ENCODE measurements around the gene MYO5B.

Gene MYO5B

GRCh38 chr18:50151926-50152325, 43.0 kb downstream of the MYO5B start:
- DNase-seq (ENCODE audit: low spot score) = peak; percentile 30

- DNase-seq (ENCODE audit: low spot score) = no peak
Measured at GRCh38 chr18:50144540-50144939, 50.4 kb downstream of the MYO5B start.

GRCh38 chr18:50143886-50144285, 51.1 kb downstream of the MYO5B start:
- peak; percentile 81 for DNase-seq (ENCODE audit: low spot score)

- peak; percentile 62 for DNase-seq (ENCODE audit: low spot score)
Measured at GRCh38 chr18:50143294-50143693, 51.7 kb downstream of the MYO5B start.

- DNase-seq (ENCODE audit: low spot score) = peak; percentile 93
Measured at GRCh38 chr18:50142441-50143120, 52.4 kb downstream of the MYO5B start.

GRCh38 chr18:50138181-50139064, 56.5 kb downstream of the MYO5B start:
- DNase-seq (ENCODE audit: low spot score) = peak; percentile 56

GRCh38 chr18:50135903-50136302, 59.0 kb downstream of the MYO5B start:
- no peak for DNase-seq (ENCODE audit: low spot score)

GRCh38 chr18:50133526-50133925, 61.4 kb downstream of the MYO5B start:
- DNase-seq (ENCODE audit: low spot score) = no peak

- peak; percentile 59 for DNase-seq (ENCODE audit: low spot score)
Measured at GRCh38 chr18:50131591-50131990, 63.4 kb downstream of the MYO5B start.

GRCh38 chr18:50128506-50129271, 66.3 kb downstream of the MYO5B start:
- peak; percentile 57 for DNase-seq (ENCODE audit: low spot score)

GRCh38 chr18:50127516-50128210, 67.3 kb downstream of the MYO5B start:
- peak; percentile 63 for DNase-seq (ENCODE audit: low spot score)

GRCh38 chr18:50126471-50126870, 68.5 kb downstream of the MYO5B start:
- peak; percentile 81 for DNase-seq (ENCODE audit: low spot score)

- peak; percentile 48 for DNase-seq (ENCODE audit: low spot score)
Measured at GRCh38 chr18:50125456-50125855, 69.5 kb downstream of the MYO5B start.

- DNase-seq (ENCODE audit: low spot score) = peak; percentile 87
Measured at GRCh38 chr18:50119296-50119695, 75.7 kb downstream of the MYO5B start.

- DNase-seq (ENCODE audit: low spot score) = peak; percentile 33
Measured at GRCh38 chr18:50117863-50118262, 77.1 kb downstream of the MYO5B start.

- DNase-seq (ENCODE audit: low spot score) = no peak
Measured at GRCh38 chr18:50115095-50115494, 79.9 kb downstream of the MYO5B start.

- no peak for DNase-seq (ENCODE audit: low spot score)
Measured at GRCh38 chr18:50114448-50114847, 80.5 kb downstream of the MYO5B start.

- DNase-seq (ENCODE audit: low spot score) = no peak
Measured at GRCh38 chr18:50113726-50114125, 81.2 kb downstream of the MYO5B start.

- no peak for DNase-seq (ENCODE audit: low spot score)
Measured at GRCh38 chr18:50111398-50111797, 83.5 kb downstream of the MYO5B start.

- peak; percentile 81 for DNase-seq (ENCODE audit: low spot score)
Measured at GRCh38 chr18:50107468-50107977, 87.4 kb downstream of the MYO5B start.

GRCh38 chr18:50105027-50105426, 89.9 kb downstream of the MYO5B start:
- no peak for DNase-seq (ENCODE audit: low spot score)

GRCh38 chr18:50104421-50104820, 90.5 kb downstream of the MYO5B start:
- DNase-seq (ENCODE audit: low spot score) = peak; percentile 68
